ENCODE measurements around the gene CYREN.
"Not testable (repeated sequence)": the region's sequence is repeated elsewhere in the genome, so short reads cannot be mapped to it uniquely, and the experiment has no call there.

CYREN gene

GRCh38 chr7:135170274-135170997, at the start of gene CYREN:
Gene CYREN, minus strand, starts transcription at chr7:135170707. Its CDS starts 1,785 bp downstream, at chr7:135168922.
- H3K4me3 ChIP-seq (ENCODE audit: low read length) = peak within 1 kb of the TSS; percentile 73
- peak; percentile 48 for TF ChIP-seq CTCF (IDR thresholded peaks at IDR 0.05; ENCODE audit: insufficient read depth, low read depth, low read length, missing control alignments)
- DNase-seq (ENCODE audit: low read depth) = peak; percentile 92

GRCh38 chr7:135217645-135218509, 47.4 kb upstream of the CYREN start:
- no peak overlapping the region for H3K4me3 ChIP-seq (ENCODE audit: low read length)
- TF ChIP-seq CTCF (IDR thresholded peaks at IDR 0.05; ENCODE audit: insufficient read depth, low read depth, low read length, missing control alignments) = no peak
- no peak for DNase-seq (ENCODE audit: low read depth)

- TF ChIP-seq CTCF (IDR thresholded peaks at IDR 0.05; ENCODE audit: insufficient read depth, low read depth, low read length, missing control alignments) = no peak
- DNase-seq (ENCODE audit: low read depth) = peak; percentile 49
- H3K4me3 ChIP-seq (ENCODE audit: low read length) = no peak overlapping the region
These were observed 45.2 kb upstream of the CYREN start for GRCh38 chr7:135215698-135216097.

- H3K4me3 ChIP-seq (ENCODE audit: low read length) = no peak overlapping the region
- DNase-seq (ENCODE audit: low read depth) = no peak
- TF ChIP-seq CTCF (IDR thresholded peaks at IDR 0.05; ENCODE audit: insufficient read depth, low read depth, low read length, missing control alignments) = no peak
These were observed 44.7 kb upstream of the CYREN start for GRCh38 chr7:135215180-135215579.

- no peak for TF ChIP-seq CTCF (IDR thresholded peaks at IDR 0.05; ENCODE audit: insufficient read depth, low read depth, low read length, missing control alignments)
- DNase-seq (ENCODE audit: low read depth) = peak; percentile 89
- H3K4me3 ChIP-seq (ENCODE audit: low read length) = no peak overlapping the region
These were observed 43.3 kb upstream of the CYREN start for GRCh38 chr7:135213831-135214230.

GRCh38 chr7:135211946-135212685, 41.6 kb upstream of the CYREN start:
- DNase-seq (ENCODE audit: low read depth) = not testable (repeated sequence)
- peak overlapping the region; percentile 59 for H3K4me3 ChIP-seq (ENCODE audit: low read length)
